Loucy (cell line): Measurements from ENCODE around the gene ZNF208.

Experiments used
- CTCF ChIP-seq: fragments of 200-600 bp; sonication (generic); conservative IDR thresholded peaks from 2 replicates; pipeline ENCODE4 v1.5.1; 2014; ENCODE audit warnings: mild to moderate bottlenecking, antibody characterized with exemption, low read length
- EZH2phosphoT487 ChIP-seq: fragments of 200-600 bp; IDR thresholded peaks from 2 replicates; pipeline ENCODE4 v1.6.1; 2018; ENCODE audit warnings: antibody characterized with exemption, mild to moderate bottlenecking, moderate library complexity, borderline replicate concordance

DNA sequence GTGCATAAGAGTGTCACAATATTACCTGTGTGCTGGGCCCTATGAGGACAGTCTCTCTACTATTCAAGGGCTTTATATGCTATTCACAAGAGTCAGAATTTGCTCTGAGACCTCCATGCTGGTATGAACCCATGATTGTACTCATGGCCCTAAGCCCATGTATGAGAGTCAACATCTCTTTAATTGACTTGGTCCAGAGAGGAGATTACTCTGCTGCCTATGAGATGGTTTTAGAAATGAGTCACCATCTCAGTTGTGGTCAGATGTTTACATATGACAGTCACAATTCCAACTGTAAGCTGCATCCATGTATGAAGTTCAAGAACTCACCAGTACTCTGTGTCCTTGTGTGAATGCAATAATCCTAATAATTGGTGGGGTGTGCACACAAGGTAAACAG is 19.9 kb upstream of the ZNF208 start:
- TF ChIP-seq CTCF: no peak
- no peak for TF ChIP-seq EZH2phosphoT487
